HPDE6-E6E7 (cell line): ENCODE measurements around the gene ZIC4.

ENCODE experiments used
- DNase-seq: peaks from one replicate; pipeline ENCODE4 v3.0.0; 2011; ENCODE audit warnings: missing footprints; ENCODE audit errors: extremely low spot score

Gene ZIC4

DNA sequence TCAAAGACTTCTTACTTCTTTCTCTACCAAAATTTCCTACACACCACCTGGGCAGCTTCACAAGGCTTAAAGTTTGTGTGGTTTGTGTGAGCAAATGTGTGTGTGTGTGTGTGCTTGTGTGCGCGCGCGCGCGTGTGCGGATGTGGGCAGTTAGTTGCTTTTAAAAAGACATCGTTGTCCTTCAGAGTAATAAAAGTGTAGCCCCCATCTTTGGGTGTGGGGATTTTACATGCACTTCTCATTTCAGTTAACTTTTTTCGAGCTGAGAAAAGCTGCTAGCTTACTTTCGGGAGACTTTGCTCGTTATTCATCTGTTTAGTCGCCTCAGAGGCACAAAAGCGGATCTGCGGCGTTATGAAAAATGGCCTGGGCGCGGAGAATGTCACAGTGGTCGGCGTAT is 36.0 kb downstream of the ZIC4 start:
- no peak for DNase-seq

- DNase-seq = no peak
These were observed 36.7 kb downstream of the ZIC4 start for GRCh38 chr3:147369661-147370123.

GRCh38 chr3:147369231-147369630 is 37.1 kb downstream of the ZIC4 start:
- DNase-seq = no peak

- DNase-seq = no peak
These were observed 37.7 kb downstream of the ZIC4 start for GRCh38 chr3:147368561-147369221.

DNA sequence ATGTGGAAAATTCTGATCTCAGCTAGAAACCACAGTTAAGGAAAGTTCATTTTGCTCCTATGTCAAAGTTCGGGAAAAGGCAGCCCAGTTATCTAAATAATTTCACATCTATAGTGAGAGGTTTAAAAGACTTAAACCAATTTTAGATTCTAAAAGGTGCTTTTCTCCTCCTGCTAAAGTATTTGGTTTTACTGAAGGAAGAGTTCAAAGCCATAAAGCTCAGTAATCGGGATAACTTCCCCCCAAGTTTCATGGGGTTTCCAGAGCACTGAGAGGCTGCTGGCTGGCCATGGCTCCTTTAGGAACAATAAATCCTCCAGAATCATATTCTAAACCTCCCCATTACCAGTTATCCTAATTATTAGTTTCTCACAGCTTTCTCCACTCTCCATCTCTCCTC is 38.2 kb downstream of the ZIC4 start:
- DNase-seq = no peak

DNA sequence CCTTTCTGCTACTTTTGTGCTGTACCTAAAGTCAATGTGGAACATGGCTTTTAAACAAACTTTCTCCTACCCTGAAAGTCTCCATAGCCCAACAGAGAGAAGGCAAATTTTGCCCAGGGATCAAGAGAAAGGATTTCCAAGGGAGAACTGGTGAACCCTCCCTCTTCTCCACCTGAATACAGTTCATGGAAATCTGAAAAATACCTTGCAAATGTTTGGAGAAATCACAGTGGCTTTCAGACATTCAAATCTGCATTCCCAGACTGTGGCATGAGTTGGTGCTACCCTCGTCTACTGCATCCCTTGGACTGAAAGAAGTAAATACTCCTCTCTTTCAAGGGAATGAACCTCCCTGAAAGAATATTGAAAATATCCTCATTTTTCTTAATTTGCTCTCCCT is 38.7 kb downstream of the ZIC4 start:
- DNase-seq = no peak

DNA sequence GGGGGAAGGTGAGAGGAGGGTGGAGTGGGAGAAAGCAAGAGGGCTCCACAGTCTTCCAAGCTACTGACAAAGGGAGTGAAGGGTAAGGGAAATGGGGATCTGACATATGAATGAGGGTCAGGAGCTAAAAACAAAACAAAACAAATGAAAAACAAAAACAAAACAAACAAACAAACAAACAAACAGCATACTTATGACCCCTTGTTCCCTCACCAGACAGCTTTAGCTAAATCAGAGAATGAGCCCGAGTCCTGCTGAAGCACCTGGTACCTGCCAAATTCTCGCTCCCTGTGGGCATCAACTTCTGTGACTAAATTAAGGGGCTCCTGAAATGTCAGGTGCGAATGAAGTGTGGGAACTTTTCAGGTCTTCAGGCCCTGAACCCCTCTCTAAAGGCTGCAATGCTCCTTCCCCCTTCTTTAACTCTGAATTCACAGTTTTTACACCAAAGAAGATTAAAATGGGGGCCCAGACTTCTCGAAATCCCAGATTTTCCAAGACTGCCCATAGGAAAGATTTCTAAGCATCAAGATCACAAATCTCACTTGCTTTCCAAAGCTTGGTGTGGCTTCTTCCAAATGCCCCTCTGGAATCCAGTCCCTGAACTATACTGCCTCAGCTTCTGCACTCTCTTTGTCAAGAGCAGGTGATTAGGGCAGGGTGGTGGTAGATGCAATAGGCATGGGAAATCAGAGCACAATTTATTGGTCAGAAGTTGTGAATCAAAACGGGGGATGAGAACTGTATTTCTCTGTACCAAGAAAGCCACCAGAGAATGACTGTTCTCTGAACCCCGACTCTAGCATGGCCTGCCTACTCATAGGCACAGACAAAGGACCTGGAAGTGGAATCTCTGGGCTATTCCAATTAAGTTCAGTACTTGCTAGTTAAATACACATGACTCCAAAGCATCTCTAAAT is 40.9 kb downstream of the ZIC4 start:
- DNase-seq = no peak

GRCh38 chr3:147364771-147365170 is 41.6 kb downstream of the ZIC4 start:
- DNase-seq = no peak

DNA sequence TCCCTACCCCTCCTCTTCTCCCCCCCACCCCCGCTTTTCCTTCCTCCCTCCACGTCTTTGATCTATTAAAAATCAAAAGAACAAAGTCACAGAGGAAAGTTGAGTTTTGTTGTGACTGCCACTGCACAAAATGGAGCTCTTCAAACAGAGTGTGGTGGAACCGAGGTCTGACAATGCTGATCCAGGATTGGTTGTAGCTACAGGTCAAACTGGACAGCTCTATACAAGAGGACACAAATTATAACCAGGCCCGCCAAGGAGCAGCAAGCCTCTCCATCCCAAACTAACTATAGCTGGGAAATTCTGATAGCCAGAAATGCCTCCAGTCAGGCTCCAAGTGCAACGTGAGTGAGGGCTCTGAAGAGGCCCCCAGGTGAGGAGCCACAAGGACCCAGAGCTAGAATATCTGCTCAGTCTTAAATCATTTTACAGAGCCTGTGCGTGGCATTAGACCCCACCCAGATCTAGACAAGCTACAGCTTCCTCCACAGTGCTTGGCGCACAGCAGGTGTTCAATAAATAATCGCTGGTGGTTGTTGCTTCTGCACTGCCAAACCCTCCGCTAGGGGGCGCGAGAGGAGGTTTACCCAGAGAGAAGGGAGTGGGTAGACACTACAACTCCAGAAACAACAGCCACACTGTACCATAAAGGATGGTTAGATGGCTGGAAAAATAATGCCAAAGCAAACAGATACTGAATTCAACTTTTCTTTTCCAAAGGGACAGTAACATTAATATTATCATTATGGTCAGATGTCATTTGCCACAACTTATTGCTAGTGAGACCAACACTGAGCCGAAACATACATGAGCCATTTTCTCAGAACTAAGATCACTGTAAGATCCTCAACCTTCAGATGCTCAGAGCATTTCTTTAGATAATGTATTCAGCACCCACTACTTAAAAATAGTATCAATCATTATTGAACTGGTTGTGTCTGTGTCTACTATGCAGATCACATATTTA is 44.6 kb downstream of the ZIC4 start:
- DNase-seq = peak; percentile 23

DNA sequence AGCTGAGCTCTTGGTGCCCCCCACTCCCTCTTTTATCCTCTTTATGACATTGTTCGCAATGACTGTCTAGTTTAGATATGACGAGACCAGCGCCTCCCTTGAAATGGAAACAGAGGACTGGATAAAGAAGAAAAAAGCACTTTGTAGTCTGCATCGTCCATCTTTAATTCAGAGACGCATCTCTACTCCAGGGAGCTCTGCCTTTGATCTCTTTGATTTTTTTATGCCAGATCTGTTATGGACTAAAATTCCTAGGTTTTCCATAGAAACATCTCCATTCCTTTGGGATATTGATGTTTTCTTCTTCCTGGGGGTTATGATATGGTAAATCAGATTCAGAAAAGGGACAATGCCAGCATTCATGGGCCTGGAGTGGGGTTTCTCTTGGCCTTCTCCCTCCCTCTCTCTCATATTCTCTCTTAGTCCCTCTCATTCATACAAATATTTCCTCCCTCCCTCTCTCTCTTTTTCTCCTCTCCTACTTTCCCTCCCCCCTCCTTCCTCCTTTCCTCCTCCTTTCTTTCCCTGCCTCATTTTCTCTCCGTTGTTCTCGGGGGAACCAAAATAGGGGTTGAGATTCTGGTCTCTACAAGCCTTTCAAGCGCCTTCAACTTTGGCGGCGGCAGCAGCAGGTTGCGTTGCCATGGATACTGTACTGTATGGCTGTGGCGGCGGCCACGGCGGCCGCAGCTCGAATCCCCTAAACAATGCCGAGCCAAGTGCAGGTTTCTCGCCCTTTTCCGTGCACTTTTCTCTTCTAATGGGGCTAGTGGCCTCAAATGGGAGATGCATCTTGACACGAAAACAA is 45.5 kb downstream of the ZIC4 start:
- no peak for DNase-seq

DNA sequence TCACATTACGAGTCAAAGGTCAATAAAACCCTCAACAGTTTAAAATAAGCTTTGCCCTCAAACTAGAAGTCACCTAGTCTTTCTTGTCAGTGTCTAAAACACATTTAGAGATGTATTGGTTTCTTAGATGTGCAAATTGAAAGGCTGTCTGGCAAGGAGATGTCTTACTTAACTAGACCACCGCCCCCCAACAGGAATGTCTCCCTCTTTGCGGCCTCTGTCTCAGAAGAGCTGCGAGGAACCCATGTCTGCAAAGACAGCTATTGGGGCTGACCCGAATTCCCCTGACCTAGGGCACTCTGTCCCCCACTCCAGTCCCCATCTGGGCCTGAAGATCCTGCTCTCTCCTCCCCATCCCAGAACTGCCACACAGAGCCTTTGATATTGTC is 46.3 kb downstream of the ZIC4 start:
- DNase-seq = no peak

- DNase-seq = no peak
These were observed 46.9 kb downstream of the ZIC4 start for GRCh38 chr3:147359177-147360050.

GRCh38 chr3:147358144-147358992 is 48.0 kb downstream of the ZIC4 start:
- no peak for DNase-seq

DNA sequence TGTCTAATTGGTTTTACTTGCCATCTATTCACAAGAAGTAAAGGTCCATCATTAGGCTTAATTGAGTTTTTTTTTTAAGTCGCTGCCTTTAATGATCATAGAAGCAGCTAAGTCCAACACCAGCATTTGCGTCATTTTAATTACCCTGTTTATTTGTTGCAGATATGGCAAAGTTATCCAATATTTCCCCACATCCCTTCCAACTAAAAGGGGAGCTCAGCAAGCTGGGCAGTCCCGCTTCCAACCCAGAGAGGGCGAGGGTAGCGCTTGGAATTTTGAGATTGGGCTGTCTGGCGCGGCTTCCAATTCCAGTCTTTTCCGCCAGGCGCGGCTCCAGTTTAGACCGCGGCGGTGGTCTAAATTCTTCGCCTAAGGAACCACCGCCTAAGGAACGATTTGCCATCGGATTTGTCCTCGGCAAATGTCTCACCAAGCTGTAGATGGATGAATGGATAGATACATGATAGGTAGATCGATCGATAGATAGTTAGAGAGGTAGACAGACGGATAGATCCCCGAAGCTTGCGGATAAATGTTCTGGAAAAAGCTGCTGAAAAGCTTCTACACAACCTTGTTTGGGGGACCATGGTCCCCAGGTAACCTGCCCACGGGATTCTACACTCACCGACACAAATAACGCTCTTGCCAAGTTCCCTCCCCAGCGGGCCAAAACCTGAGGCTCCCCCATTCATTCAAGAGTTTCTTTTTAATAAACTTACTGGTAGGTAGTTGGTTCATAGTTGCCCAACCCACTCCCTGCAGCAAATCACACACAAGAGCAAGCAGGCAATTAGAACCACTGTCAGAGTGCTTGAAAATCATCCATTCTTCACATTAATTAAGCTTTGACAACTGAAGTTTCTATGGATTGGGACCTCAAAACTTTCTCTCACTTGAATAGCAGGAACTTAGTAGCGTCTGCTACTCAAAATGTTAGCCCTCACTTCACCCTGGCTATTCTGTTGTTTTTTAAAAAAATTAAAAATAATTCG is 49.1 kb downstream of the ZIC4 start:
- DNase-seq = no peak

- DNase-seq = no peak
These were observed 50.0 kb downstream of the ZIC4 start for GRCh38 chr3:147356145-147356908.

- DNase-seq = no peak
These were observed 50.6 kb downstream of the ZIC4 start for GRCh38 chr3:147355753-147356090.

DNA sequence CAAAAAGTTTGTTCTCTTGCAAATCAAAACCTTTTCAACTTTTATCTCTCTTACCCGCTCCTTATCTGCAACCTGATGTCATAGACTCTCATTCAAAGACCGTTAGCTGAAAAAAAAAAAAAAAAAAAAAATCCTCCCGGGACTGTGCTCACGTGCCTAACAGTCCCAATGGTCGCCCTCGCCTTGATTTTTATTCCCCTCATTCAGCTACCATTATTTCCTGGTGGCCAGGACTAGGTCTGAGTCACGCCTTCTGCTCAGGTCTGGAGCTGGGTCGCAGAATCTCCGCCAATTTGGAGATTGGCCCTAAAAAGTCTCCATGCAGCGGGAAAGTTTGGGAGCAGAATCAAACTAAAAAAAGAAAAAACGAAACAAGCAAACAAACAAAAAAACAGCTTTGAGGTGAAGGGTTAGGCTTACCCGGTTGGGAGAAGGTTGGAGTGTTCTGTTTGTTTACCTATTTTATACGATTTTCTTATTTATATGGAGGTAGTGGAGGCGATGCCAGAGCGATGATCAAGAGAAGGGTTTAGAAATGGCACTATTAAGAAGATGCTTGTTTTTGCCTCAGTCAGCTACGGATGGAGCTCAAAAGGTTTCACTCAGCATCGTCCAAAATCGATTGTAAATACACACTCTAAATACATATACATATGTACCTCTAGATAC is 51.1 kb downstream of the ZIC4 start:
- no peak for DNase-seq
